ENCODE results near the gene COG6. TPM values are rescaled to one million over a fixed set of nuclear protein-coding genes. Genes with fewer than 3 reads are reported as not detected.
A peak's percentile ranks its signal among the peaks of the same experiment; 100 is the strongest.

The COG6 gene
- polyA plus RNA-seq, 1 of the 3 experiments (the other 2 are of a cell fraction) = 13.1 TPM

GRCh38 chr13:39776439-39776838 lies 121.0 kb downstream of the COG6 start (continued):
- TF ChIP-seq, protein P1, sequence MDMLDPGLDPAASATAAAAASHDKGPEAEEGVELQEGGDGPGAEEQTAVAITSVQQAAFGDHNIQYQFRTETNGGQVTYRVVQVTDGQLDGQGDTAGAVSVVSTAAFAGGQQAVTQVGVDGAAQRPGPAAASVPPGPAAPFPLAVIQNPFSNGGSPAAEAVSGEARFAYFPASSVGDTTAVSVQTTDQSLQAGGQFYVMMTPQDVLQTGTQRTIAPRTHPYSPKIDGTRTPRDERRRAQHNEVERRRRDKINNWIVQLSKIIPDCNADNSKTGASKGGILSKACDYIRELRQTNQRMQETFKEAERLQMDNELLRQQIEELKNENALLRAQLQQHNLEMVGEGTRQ (IDR thresholded peaks at IDR 0.05; ENCODE audit: borderline replicate concordance, low read depth, low read length) = no peak
- TF ChIP-seq EZH2phosphoT487 (IDR thresholded peaks at IDR 0.05; ENCODE audit: borderline replicate concordance, low read depth) (no peak), GATA2 (CRISPR knock-in tag; IDR thresholded peaks at IDR 0.05) (no peak), MXI1 (IDR thresholded peaks at IDR 0.05; ENCODE audit: low read depth, low read length) (no peak)

DNA sequence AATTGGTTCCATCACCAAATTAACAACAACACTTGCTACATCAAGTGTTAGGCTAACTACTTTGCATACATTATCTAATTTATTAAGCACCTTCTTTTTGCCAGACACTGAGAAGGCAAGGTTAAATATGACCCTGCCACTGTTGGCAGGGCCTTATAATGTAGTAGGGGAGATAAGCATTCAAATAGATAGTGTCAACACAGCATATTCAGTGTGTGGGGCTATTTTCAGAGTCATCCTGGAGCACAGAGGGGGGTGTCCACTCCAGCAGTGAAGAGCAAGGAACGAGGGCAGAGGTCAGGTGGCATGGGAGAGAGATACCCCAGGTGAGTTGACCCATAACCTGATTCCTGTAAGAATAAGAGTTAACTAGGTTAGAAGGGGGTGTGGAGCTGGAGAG lies 121.6 kb downstream of the COG6 start:
- no peaks in the 10 kb centered on the region for H3K9me2 ChIP-seq
- H3K27ac ChIP-seq (ENCODE audit: low read depth in 2 of 2, low read length in 1 of 2) = peak overlapping the region; percentile 70 to 96
- 0 out of 2 replicates have a peak, but pooled peaks cover 3% of the 10 kb centered on the region for H3K9me3 ChIP-seq
- H3K27me3 ChIP-seq (ENCODE audit: insufficient read depth) = no peaks in the 10 kb centered on the region
- peaks cover 3 to 46% of the 10 kb centered on the region in 2 experiments for H3K4me1 ChIP-seq (ENCODE audit: control insufficient read depth in 1 of 2, insufficient read depth in 2 of 2, low read depth in 1 of 2, low read length in 1 of 2)
- peak overlapping the region; percentile 56 for H3K4me2 ChIP-seq
- H3F3A ChIP-seq (replicated peaks; ENCODE audit: insufficient read depth) = peaks cover 53% of the 10 kb centered on the region
- ChIA-PET POLR2A (no interaction called here), CTCF (interaction anchor here (0.7 to 2.3 kb wide), 6 partner anchors 11 to 905 kb away, joined by 3 to 7 read pairs (median 3); no protein-coding TSS in a partner anchor)
- H3K36me3 ChIP-seq (replicated peaks in 1 of 2; ENCODE audit: control insufficient read depth in 1 of 2, insufficient read depth in 2 of 2, low read length in 1 of 2) = no peaks in the 10 kb centered on the region
- no peak overlapping the region; a peak in 1 of 4 replicates for H3K4me3 ChIP-seq (ENCODE audit: low read depth in 2 of 2, low read length in 1 of 2)
- 0 out of 2 replicates have a peak overlapping the region, but pooled peaks have one; percentile 37 for H2AFZ ChIP-seq (ENCODE audit: low read depth)
- peak overlapping the region; percentile 69 for H3K9ac ChIP-seq
- H3K79me2 ChIP-seq (ENCODE audit: insufficient read depth) = no peaks in the 10 kb centered on the region
- H4K20me1 ChIP-seq (ENCODE audit: insufficient read depth) = no peaks in the 10 kb centered on the region
- DNase-seq = no peak
- WGBS (ENCODE audit: low lambda C conversion rate) = 45% methylated on average over 1 of the region's 1 CpG
- no peak for TF ChIP-seq RAD21 (IDR thresholded peaks at IDR 0.05; ENCODE audit: low read length)
- TF ChIP-seq EP300 (IDR thresholded peaks at IDR 0.05; ENCODE audit: borderline replicate concordance in 1 of 2, low read depth in 1 of 2, low read length in 1 of 2) = no peak
- no peak for TF ChIP-seq GABPA (IDR thresholded peaks at IDR 0.05; ENCODE audit: low read depth)
- TF ChIP-seq, protein P2, sequence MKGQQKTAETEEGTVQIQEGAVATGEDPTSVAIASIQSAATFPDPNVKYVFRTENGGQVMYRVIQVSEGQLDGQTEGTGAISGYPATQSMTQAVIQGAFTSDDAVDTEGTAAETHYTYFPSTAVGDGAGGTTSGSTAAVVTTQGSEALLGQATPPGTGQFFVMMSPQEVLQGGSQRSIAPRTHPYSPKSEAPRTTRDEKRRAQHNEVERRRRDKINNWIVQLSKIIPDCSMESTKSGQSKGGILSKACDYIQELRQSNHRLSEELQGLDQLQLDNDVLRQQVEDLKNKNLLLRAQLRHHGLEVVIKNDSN (IDR thresholded peaks at IDR 0.05; ENCODE audit: borderline replicate concordance, low read depth) = no peak
- TF ChIP-seq TEAD4 (IDR thresholded peaks at IDR 0.05; ENCODE audit: borderline replicate concordance, insufficient read depth) = no peak
- no peak for TF ChIP-seq ELF1 (IDR thresholded peaks at IDR 0.05)
- no peak for TF ChIP-seq NRF1 (IDR thresholded peaks at IDR 0.05; ENCODE audit: low read depth, low read length)
- TF ChIP-seq, protein P3, sequence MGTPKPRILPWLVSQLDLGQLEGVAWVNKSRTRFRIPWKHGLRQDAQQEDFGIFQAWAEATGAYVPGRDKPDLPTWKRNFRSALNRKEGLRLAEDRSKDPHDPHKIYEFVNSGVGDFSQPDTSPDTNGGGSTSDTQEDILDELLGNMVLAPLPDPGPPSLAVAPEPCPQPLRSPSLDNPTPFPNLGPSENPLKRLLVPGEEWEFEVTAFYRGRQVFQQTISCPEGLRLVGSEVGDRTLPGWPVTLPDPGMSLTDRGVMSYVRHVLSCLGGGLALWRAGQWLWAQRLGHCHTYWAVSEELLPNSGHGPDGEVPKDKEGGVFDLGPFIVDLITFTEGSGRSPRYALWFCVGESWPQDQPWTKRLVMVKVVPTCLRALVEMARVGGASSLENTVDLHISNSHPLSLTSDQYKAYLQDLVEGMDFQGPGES (IDR thresholded peaks at IDR 0.05; ENCODE audit: low read depth, low read length) = no peak
- TF ChIP-seq JUND (IDR thresholded peaks at IDR 0.05) = no peak
- no peak for TF ChIP-seq PBX3 (IDR thresholded peaks at IDR 0.05)
- TF ChIP-seq ZBTB33 (IDR thresholded peaks at IDR 0.05; ENCODE audit: borderline replicate concordance, low read depth) = no peak
- no peak for TF ChIP-seq NFIC (IDR thresholded peaks at IDR 0.05; ENCODE audit: borderline replicate concordance)
- TF ChIP-seq REST (IDR thresholded peaks at IDR 0.05; ENCODE audit: low read depth, low read length) = no peak
- no peak for TF ChIP-seq FOXJ3 (CRISPR knock-in tag; IDR thresholded peaks at IDR 0.05)
- TF ChIP-seq SIN3A (IDR thresholded peaks at IDR 0.05; ENCODE audit: borderline replicate concordance, low read depth, low read length) = no peak
- no peak for TF ChIP-seq FOXM1 (IDR thresholded peaks at IDR 0.05; ENCODE audit: low read depth)
- TF ChIP-seq SMC3 (IDR thresholded peaks at IDR 0.05; ENCODE audit: low read depth, low read length) = no peak
